HEK293T (cell line): ENCODE results near the gene STIM1.

ENCODE experiments used
- ARNT ChIP-seq: fragments of 450-650 bp; IDR thresholded peaks from 2 replicates; pipeline ENCODE4 v1.6.1; 2017; ENCODE audit warnings: mild to moderate bottlenecking
- BHLHE40 ChIP-seq: fragments of 450-650 bp; IDR thresholded peaks from 2 replicates; pipeline ENCODE4 v1.6.1; 2016; ENCODE audit warnings: mild to moderate bottlenecking, moderate library complexity, borderline replicate concordance
- CTBP1 ChIP-seq: fragments of 450-650 bp; IDR thresholded peaks from 2 replicates; pipeline ENCODE4 v1.6.1; 2016; ENCODE audit warnings: borderline replicate concordance
- FOXK2 ChIP-seq: fragments of 450-650 bp; IDR thresholded peaks from 2 replicates; pipeline ENCODE4 v1.6.1; 2016; ENCODE audit warnings: mild to moderate bottlenecking
- FOXM1 ChIP-seq: fragments of 450-650 bp; IDR thresholded peaks from 2 replicates; pipeline ENCODE4 v1.6.1; 2017; ENCODE audit warnings: mild to moderate bottlenecking, borderline replicate concordance
- LEF1 ChIP-seq: fragments of 450-650 bp; IDR thresholded peaks from 2 replicates; pipeline ENCODE4 v1.6.1; 2017; ENCODE audit warnings: mild to moderate bottlenecking, borderline replicate concordance
- SP1 ChIP-seq: fragments of 450-650 bp; IDR thresholded peaks from 2 replicates; pipeline ENCODE4 v1.6.1; 2017
- TARDBP ChIP-seq: fragments of 450-650 bp; IDR thresholded peaks from 2 replicates; pipeline ENCODE4 v1.6.1; 2016
- TF ChIP-seq, protein P1 (sequence below): fragments of 450-650 bp; IDR thresholded peaks from 2 replicates; pipeline ENCODE4 v1.6.1; 2016

DNA sequence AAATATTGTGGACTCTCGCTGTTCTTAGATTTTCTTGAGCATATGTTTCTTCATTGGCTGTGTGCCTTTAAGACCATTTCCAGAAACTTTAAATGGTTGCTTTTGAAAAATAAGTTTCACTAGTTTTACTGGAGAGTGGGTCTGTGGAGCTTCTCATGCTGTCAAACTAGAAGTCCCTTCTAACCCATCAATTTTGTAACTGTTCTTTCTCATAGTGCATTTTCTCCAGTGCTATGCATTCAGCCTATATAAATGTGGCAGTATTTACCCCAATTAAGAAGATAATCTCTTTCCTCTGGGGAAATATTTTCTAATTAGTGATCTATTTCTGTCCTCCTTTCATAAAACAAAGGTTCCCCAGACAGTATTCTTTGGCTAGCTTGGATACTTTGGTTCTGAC, 141.2 kb downstream of the STIM1 start:
- TF ChIP-seq BHLHE40 (no peak), LEF1 (no peak), TARDBP (no peak), SP1 (no peak), ARNT (no peak), CTBP1 (no peak), FOXK2 (no peak), FOXM1 (no peak)
- TF ChIP-seq, protein P1, sequence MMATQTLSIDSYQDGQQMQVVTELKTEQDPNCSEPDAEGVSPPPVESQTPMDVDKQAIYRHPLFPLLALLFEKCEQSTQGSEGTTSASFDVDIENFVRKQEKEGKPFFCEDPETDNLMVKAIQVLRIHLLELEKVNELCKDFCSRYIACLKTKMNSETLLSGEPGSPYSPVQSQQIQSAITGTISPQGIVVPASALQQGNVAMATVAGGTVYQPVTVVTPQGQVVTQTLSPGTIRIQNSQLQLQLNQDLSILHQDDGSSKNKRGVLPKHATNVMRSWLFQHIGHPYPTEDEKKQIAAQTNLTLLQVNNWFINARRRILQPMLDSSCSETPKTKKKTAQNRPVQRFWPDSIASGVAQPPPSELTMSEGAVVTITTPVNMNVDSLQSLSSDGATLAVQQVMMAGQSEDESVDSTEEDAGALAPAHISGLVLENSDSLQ = no peak
